GM21723 (cell line): ENCODE results near the gene TBC1D19.
A peak's percentile ranks its signal among the peaks of the same experiment; 100 is the strongest.
"Not testable (repeated sequence)": the region's sequence is repeated elsewhere in the genome, so short reads cannot be mapped to it uniquely, and the experiment has no call there.

Experiments
- ATAC-seq: cut with Tn5 transposase; IDR thresholded peaks from one replicate; pipeline ENCODE4 v1.9.1; 2021; ENCODE audit warnings: mild to moderate bottlenecking, moderate library complexity; ENCODE audit not compliant: unreplicated experiment

TBC1D19 gene, protein sequence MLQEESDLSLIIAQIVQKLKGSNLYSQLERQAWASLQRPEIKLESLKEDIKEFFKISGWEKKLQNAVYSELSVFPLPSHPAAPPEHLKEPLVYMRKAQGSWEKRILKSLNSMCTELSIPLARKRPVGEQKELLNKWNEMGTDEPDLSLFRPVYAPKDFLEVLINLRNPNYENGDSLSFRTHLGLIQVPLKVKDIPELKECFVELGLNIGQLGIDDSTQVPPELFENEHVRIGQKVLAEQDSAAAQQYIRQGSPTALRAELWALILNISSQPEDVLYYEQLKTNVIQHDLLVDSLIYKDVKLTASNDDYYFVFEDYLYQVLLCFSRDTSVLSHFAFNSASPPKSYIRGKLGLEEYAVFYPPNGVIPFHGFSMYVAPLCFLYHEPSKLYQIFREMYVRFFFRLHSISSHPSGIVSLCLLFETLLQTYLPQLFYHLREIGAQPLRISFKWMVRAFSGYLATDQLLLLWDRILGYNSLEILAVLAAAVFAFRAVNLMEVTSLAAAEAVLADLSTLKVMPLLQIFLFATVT

DNA sequence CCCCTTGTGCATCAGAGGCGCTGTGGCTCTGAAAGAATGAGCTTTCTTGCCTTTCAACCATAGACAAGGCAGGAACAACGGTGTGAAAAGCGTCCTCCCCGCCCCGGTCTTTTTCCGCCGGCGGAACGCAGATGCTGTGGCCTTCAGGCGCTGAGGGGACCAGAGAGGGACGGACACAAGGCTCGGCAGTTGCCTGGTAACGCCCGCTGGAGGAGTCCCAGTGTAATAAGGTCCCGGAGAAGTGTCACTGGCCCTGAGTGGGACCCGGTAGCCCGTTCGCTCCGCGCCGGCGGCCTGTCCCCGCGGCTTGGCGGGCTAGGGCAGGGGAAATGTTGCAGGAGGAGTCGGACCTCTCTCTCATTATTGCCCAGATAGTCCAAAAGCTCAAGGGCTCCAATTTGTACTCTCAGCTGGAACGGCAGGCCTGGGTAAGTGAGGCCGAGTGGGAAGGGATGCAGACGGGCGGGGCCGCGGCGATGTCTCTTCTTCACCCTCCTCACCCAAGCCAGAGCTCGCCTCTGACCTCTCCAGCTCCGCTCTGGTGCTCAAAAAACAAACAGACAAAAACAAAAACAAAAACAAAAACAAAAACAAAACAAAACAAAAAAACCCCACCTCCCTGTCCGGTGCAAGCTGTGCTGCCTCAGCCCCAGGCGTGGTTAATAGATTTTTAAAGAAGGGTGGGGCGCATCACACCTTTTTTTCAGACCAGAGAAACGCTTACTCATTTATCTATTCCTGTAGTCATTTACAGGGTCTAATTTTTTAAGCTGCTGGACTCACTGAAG is at the start of gene TBC1D19:
Gene TBC1D19 (plus strand): TSS at position 220 of the 788 bp plus-strand sequence. CDS start 110 bp downstream, at position 330.
- ATAC-seq, result peak; percentile 100

DNA sequence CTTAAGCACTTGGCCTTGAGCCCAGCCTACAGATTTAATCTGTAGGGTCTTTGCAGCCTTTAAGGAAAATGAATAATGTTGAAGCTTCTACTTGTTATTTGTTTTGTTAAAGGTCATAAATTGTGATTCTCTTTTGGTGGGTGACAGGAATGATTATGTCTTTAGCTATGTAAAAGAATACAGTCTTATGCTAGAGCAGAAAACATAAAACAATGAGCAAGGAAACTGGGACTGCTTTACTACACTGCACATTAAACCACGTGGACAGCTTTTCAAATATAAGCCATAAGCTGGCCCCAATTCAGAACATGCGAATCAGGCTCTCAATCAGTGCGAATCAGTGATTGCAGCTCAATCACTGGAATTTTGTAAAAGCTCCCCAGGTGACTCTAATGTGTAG is 40.9 kb upstream of the TBC1D19 start:
- ATAC-seq, result no peak

DNA sequence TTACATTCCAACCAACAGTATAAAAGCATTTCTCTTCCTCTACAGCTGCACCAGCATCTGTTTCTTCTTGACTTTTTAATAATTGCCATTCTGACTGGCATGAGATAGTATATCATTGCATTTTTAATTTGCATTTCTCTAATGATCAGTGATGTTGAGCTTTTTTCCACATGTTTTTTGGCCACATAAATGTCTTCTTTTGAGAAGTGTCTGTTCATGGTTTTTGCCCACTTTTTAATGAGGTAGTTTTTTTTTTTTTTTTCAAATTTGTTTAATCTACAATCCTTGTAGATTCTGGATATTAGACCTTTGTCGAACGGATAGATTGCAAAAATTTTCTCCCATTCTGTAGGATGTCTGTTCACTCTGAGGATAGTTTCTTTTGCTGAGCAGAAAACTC is 39.5 kb upstream of the TBC1D19 start:
- ATAC-seq, result no peak

DNA sequence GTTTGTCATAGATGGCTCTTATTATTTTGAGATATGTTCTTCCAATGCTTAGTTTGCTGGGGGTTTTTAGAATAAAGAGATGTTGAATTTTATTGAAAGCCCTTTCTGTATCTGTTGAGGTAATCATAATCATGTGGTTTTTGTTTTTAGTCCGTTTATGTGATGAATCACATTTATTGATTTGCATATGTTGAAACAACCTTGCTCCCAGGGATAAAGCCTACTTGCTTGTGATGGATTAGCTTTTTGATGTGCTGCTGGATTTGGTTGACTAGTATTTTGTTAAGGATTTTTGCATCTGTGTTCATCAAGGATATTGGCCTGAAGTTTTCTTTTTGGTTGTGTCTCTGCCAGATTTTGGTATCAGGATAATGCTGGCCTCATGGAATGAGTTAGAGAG is 35.5 kb upstream of the TBC1D19 start:
- ATAC-seq, result not testable (repeated sequence)

DNA sequence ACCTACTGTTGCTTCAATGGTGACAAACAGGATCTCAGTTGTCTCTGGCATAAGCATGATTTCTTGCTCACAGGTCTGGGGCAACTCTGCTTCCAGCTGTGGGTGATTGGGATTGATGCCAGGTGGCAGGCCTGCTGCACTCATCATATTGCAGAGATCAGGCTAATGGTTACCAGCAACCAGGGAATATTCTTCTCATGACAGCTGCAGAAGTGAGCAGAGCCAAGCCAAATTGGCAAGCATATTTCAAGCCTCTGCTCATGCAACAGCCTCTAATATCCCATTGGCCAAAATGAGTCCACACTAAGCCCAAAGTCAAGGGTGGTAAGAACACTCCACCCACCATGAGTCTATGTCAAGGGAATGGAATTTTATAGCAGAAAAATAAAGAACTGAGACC is 26.7 kb upstream of the TBC1D19 start:
- ATAC-seq, result no peak

DNA sequence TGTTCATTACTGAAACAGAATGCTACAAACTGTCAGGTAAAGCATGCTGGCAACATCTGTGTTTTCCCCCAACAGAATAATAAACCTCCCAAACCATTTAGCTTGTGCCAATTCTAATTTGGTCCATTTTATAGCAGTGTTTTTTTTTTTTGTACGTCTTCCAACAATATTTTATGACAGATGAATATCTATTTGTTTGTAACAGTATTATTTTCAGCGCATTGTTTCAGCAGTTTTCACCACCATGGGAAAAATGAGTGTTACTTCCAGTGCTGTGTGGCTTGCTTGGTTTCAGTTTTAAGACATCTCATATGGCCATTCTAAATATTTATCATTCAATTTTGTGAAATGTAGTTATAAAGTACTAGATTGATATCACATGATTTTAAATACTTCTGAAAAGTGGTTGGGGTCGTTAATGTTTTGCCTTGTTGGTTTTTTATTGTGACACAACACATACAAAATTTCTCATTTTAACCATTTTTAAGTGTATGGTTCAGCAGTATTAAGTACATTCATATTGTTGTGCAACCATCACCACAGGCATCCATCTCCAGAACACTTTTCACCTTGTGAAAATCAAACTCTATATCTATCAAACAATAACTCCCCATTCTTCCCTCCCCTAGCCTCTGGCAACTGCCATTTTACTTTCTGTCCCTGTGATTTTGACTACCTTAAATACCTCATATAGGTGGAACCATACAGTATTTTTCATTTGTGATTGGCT is 25.6 kb upstream of the TBC1D19 start:
- ATAC-seq, result no peak

DNA sequence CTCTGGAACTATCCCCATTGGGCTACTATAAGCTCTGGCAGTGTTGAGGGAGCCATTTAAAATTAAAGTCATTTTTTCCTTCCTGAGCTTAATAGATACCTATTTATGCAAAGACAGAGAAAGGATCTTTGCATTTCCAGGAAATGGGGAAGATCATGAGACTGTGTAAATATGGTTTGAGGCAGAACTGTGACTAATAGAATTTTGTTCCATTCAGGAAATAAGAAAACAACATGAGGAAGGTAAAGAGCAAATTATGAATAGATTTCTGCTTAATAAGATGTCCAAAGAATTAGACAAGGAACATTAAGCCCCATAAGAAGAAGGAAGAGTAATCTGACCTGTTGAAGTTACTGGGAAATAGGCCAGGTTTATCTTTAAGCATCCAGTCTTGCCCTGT is 17.8 kb upstream of the TBC1D19 start:
- no peak for ATAC-seq

DNA sequence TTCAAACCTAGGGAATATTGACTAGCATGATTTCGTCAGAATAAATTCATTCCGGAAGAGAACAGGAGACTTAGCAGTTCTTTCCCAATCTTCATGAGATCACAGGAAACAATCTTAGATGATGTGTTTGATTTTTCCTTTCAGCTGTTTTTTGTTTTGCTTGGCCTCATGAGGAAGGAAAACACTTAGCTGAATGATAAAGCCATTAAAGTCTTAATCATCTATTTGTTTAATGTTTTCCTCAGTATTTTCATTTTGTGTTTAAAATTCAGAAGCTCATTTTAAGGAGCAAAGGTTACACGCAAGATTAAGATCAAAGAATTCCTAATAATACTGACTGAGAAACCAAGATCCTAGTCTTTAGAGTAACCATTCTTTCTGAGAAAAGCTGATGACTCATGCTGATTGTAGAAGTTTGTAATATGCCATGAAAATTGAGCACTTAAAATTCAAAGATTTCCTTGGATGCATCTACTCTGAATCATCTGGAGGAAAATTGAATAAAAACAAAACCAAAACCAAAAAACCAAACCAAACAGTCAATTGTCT is 15.4 kb upstream of the TBC1D19 start:
- no peak for ATAC-seq

DNA sequence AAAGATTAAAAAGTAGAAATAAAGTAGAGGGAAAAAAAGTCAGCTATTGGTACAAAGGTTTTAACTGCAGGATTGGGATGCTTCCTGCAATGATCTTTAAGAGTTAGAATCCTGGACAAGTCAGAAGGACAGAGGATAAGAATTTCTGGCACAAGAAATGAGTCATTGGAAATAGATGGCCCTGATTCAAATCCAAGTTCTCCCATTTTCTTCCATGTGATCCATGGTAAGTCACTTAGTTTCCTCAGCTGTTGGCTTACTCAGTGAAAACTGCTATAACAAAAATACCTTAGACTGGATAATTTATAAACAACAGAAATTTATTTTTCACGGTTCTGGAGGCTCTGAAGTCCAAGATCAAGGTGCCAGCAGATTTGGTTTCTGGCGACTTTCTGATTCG is 13.3 kb upstream of the TBC1D19 start:
- no peak for ATAC-seq

DNA sequence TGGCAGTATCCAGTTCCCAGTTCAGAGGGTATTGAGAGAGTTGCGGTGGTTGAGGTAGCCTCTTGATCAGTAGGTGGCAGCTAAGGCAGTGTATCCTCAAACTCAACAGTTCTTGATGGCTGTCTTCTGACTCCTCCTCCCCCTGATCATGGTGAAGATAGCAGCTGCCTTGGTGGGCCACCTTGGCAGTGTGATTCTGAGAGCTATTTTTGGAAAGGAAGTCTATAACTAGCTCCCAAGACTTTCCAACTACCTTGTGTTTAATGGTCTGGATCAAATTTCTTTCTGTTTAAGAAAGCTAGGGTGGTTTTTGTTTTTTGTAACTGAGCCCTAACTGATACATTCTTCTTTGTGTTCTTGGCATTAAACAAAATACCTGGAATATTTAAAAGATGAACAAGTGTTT is 10.5 kb upstream of the TBC1D19 start:
- no peak for ATAC-seq

DNA sequence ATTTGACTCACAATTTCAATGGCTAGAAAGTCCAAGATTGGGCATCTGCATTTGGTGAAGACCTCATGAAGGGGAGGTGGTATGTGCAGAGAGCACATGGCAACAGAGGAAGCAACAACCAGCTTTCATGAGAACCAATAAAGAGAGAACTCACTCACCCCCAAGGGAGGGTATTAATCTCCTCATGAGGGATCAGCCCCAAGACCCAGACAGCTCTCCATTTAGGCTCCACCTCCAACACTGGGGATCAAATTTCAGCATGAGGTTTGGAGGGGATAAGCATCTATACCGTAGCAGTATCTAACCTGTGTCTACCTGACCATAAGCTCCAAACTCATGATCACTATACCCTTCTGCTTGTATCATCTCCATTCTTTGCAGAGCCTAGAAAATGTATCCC is 9.3 kb upstream of the TBC1D19 start:
- ATAC-seq, result no peak

DNA sequence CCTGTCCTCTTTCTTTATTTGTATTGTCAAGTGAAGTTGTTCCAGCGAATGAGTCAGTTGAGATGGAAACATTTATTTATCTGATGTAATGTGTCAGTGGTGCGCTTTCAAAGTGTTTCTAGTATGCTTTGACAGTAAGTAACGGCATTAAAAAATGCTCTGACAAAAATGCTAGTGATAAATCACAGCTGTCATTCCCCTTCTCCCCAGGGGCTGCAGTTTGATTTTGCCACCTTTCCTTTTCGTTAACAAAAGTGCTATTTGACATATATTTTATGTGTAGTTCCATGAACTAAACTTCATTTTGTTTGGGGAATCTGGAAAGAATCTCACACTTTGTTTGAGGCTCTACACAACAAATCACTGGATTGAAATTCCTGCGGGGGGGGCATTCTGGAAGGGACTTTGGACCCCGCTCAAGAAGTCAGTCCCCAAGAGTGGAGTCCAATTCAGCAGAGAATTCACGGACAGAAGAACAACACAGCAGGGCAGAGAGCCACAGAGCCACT is 7.6 kb upstream of the TBC1D19 start:
- no peak for ATAC-seq

DNA sequence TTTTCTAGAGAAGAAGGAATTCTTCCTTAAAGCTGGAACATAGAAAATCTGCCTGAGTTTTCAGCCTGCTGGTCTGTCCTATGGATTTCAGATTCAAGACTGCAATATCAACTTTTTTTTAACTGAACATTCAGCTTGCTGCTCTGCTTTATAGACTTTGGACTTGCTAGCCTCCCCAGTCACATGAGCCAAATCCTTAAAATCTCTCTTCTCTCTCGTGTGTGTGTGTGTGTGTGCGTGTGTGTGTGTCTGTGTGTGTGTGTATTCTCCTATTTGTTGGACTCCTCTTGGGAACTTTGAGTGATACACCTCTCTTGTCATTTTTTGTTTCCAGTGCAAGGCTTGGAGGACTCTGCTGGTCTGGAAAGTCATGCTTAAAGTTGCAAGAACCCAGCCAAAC is 6.8 kb upstream of the TBC1D19 start:
- ATAC-seq, result no peak

DNA sequence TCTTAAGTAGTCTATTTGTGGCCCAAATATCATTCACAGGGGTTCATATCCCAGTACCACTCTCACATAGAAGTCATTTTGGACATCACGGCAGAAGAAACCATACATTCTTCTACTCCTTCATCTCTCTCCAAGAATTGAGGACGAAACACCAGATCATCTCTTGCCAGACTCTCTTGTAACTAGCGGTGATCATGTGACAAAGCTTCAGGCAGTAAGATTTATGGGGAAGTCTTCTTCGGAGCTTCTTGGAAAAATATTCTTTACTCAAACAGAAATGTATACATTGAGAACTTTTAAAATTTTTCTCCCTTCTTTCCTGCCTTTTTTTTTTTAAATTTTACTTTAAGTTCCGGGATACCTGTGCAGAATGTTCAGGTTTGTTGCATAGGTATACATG is 4.7 kb upstream of the TBC1D19 start:
- ATAC-seq, result no peak

DNA sequence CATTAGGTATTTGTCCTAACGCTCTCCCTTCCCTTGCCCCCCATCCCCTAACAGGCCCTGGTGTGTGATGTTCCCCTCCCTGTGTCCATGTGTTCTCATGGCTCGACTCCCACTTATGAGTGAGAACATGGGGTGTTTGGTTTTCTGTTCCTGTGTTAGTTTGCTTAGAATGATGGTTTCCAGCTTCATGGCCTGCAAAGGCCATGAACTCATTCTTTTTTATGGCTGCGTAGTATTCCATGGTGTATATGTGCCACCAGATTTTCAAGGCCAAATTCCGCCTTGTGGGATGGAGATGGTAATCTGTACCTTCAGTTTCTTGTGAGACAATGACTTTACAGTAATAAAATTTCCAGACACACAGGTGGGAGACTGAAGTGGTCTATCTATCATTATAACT is 2.5 kb upstream of the TBC1D19 start:
- not testable (repeated sequence) for ATAC-seq

DNA sequence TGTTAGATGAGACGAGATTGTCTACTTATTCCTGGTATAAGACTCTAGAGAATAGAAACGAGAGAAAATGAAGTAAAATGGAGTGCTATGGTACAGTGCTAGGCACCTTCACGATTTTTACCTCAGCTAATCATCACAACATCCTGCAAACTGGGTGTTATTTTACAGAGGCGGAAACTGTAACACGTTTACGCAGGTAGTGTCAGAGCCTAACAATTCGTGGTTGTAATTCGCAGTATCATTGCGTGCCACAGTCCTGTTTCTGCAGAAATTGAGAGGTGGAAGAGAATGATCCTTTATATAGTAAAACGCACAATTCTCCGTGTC is 383 bp upstream of the TBC1D19 start:
- peak; percentile 59 for ATAC-seq

DNA sequence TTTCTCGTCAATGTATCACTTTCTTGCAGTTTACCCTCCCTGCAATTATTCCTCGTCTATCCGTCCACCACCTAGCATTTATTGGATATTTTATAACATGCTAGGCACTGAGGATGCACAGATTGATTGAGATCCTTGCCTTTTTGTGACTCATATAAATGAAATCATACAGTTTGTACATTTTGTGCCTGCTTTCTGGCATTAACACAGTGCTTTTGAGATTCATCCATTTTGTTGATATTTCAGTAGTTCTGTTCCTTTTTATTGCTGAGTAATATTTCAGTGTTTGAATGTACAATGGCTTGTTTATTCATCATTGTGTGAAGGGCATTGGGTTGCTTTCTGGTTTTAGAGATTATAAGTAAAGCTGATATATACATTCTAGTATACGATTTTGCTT is 841 bp downstream of the TBC1D19 start:
- no peak for ATAC-seq

DNA sequence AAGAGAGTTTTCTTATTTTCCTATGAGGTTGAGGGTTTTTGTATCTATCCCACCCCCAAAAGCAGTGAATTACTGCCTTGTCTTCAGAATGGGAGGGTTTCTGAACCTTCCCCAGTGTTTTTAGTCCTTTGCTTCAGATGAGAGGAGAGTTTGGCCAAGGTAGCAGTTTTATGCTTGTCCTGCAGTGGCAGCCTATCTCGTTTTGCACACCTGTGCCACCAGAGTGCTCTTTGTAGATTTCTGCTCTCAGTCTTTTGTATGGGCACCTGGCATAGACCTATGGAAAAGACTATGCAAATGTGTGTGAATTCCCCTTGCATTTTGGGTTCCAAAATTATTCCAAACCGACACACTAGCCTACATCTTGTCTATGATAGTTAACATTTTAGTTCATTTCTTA is 5.8 kb downstream of the TBC1D19 start:
- ATAC-seq, result no peak

DNA sequence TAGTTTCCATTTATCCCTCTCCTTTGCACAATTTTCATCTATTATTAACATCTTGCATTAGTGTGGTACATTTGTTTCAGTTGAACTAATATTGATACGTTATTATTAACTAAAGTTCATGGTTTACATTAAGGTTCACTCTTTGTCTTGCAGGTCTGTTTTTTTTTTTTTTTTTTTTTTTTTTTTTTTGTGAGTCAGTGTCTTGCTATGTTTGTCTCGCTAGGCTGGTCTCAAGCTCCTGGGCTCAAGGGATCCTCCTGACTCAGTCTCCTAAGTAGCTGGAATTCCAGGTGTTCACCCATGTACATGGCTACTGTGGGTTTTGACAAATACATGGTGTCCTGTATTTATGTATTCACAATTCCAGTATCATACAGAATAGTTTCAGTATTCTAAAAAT is 6.8 kb downstream of the TBC1D19 start:
- ATAC-seq, result no peak

DNA sequence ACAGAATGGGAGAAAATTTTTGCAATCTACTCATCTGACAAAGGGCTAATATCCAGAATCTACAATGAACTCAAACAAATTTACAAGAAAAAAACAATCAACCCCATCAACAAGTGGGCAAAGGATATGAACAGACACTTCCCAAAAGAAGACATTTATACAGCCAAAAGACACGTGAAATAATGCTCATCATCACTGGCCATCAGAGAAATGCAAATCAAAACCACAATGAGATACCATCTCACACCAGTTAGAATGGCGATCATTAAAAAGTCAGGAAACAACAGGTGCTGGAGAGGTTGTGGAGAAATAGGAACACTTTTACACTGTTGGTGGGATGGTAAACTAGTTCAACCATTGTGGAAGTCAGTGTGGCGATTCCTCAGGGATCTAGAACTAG is 9.7 kb downstream of the TBC1D19 start:
- ATAC-seq, result not testable (repeated sequence)

DNA sequence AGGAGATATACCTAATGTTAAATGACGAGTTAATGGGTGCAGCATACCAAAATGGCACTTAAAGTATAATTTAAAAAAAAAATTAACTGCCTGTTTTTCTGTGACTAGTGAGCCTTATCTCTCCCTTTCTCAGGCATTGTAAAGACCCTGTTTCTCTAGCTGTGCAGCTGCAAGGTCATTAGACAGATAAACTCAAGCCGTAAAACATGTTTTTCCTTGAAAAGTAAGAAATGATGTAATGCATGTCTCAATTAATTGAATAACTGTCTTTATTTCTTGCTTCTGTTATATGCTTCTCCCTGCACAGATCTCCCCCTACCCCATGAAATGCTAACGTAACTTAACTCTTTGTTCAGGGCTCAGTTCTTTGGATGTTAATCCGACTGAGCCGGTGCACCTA is 10.5 kb downstream of the TBC1D19 start:
- ATAC-seq, result no peak
